ENCODE measurements around the gene POLR2L.

DNA sequence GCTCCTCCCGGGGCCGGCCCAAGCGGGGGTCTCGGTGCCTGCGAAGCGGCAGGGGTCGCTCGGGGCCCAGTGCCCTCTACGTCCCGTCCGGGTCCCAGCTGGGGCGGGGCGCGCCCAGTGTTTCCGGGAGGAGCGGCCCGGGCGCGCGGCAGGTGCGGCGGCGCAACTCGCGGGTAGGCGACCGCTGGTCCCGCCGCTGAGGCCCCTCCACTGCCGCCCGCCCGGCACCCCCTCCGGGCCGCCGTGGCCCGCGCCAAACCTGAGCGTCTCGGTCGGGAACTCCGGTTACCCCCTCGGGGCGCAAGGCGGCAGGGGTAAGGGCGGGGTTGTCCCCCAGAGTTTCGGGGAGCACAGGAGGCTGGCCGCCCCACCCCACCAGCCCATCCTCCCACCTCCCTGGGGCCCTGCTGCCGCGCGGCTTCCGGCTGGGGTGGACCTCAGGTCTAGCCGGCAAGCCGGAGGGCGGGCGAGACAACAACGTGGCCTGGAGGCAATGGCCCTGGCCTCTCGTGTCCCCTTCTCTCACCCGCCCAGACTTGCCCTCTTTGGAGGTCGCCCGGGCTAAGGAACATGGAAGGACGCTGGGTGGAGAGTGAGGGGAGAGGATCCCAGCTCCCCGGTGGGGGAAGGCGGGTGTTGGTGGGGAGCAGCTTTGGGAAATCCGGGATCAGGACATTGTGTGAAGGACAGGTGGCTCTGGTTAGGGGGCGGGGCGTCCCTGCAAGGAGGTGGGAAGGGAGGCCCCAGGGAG is 15.0 kb downstream of the POLR2L start:
- TF ChIP-seq, protein P1, sequence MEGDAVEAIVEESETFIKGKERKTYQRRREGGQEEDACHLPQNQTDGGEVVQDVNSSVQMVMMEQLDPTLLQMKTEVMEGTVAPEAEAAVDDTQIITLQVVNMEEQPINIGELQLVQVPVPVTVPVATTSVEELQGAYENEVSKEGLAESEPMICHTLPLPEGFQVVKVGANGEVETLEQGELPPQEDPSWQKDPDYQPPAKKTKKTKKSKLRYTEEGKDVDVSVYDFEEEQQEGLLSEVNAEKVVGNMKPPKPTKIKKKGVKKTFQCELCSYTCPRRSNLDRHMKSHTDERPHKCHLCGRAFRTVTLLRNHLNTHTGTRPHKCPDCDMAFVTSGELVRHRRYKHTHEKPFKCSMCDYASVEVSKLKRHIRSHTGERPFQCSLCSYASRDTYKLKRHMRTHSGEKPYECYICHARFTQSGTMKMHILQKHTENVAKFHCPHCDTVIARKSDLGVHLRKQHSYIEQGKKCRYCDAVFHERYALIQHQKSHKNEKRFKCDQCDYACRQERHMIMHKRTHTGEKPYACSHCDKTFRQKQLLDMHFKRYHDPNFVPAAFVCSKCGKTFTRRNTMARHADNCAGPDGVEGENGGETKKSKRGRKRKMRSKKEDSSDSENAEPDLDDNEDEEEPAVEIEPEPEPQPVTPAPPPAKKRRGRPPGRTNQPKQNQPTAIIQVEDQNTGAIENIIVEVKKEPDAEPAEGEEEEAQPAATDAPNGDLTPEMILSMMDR (IDR thresholded peaks at IDR 0.05): no peak
- no peak for TF ChIP-seq POLR2AphosphoS5 (IDR thresholded peaks at IDR 0.05)
- TF ChIP-seq POLR2A (IDR thresholded peaks at IDR 0.05): no peak
- TF ChIP-seq EP300 (IDR thresholded peaks at IDR 0.05): no peak
